Adipose tissue (tissue), 3 donors: ENCODE measurements around the gene CLMN. TPM values are rescaled to one million over a fixed set of nuclear protein-coding genes. Genes with fewer than 3 reads are reported as not detected.
"Not testable (repeated sequence)": the region's sequence is repeated elsewhere in the genome, so short reads cannot be mapped to it uniquely, and the experiment has no call there.

Experiments
- H3K27ac ChIP-seq: one replicate; pipeline ENCODE4 v1.5.1; 2013; ENCODE audit warnings: low read depth, low read length
- WGBS, 3 donors: extraction: QIAGEN DNeasy Blood & Tissue Kit; methylation state at CpG; one replicate each; pipeline ENCODE4 v1.1.7; 2013; 5-methylcytosine and 5-hydroxymethylcytosine counted together
- polyA plus RNA-seq, 3 donors: library from polyadenylated mRNA; stranded (reverse); fragments of 200-250 nt; gene quantifications; one replicate each; pipeline ENCODE4 v1.2.3, GENCODE V29; 2013
- donor health status: healthy with polysubstance abuse.
- donor health status: Bipolar disorder and iron deficiency.
- donor health status: healthy.

Gene CLMN
- polyA plus RNA-seq, 3 donors = 11.0 to 25.0 (median 19.7) TPM

DNA sequence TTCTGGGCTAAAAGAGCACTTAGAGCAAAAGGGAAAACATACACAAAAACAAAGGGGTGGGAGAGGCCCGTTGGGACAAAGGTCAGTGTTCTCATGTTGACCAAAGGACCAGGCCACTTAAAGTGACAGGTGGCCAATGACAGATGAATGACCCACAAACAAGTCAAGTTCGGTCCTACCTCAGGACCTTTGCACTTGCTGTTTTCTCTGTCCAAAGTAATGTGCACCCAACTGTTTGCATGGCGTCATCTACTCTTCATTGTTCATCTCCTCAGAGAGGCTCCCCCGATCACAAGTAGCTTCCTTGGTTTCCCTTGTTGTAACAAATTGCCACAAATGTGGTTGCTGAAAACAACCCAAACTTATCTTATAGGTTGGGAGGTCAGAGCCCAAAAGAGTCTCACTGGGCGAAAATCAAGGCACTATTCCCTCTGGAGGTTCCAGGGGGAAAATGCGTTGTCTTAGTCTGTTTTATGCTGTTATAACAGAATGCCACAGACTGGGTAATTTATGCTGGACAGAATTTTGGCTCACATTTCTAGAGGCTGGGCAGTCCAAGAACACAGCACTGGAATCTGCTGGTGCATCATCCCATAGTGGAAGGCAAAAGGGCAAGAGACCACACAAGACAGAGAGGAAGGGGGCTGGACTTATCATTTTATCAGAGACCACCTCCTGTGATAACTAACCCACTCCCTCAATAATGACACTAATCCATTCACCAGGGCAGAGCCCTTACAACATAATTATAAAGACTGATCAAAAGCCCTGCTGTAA, 23.9 kb downstream of the CLMN start:
- no peak overlapping the region for H3K27ac ChIP-seq
- 80 to 92% (median 89%) methylated on average over 6 of the region's 6 CpGs for WGBS, 3 donors

DNA sequence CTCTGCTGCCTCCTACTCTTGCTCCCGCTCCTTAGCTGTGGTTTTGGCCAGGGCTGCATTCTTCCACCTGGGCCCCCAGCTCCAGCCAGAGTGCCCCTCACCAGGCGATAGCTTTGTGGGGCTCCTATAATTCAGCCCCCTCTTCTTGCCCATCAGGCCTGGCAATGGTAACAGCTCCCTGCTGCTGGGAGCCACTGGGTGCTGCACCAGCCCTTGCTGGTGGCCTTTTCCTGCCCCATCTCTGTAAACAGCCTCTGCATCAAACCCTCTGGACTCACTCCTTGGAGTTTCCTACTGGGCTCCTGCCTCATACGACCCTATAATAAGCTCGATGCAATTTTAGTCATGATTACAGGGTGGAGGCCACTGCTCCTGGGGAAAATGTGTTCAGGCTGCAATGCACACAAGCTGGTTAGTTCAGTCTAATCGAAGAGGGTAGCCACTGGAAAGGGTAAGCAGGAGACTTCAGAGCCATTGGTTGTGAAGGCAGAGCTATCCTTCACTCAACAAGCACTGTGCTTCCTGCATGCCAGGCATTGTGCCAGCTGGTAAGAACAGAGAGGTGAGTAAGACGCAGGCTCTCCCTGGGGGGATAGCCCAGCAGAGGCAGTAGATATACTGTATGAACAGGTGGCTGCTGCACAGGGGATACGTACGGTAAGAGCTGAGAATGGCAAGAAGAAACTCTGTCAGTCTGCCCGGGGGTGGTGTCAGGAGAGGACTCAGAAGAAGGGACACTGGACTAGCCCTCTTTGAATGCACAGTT, 24.7 kb downstream of the CLMN start:
- 68 to 91% (median 88%) methylated on average over 9 of the region's 9 CpGs for WGBS, 3 donors
- H3K27ac ChIP-seq = no peak overlapping the region

DNA sequence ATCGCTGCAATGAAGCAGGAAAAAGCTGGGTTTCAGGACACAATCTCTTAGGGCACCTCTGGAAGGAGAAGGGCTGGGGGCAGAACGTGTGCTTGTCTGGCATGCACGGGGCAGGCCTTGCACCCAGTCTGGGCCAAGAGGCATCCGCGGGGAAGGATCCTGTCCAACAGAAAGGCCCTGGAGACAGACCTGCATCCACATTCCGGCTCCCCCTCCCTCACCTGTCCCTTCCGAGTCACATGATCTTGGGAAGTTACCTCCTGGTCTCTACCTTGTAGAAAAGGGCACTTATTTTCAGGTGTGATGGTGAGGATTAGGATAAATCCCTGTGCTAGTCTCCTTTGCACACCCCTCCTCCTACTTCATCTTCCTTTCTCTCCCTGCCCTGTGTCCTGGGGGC, 25.4 kb downstream of the CLMN start:
- 82 to 89% (median 88%) methylated on average over 7 of the region's 7 CpGs for WGBS, 3 donors
- H3K27ac ChIP-seq = no peak overlapping the region

DNA sequence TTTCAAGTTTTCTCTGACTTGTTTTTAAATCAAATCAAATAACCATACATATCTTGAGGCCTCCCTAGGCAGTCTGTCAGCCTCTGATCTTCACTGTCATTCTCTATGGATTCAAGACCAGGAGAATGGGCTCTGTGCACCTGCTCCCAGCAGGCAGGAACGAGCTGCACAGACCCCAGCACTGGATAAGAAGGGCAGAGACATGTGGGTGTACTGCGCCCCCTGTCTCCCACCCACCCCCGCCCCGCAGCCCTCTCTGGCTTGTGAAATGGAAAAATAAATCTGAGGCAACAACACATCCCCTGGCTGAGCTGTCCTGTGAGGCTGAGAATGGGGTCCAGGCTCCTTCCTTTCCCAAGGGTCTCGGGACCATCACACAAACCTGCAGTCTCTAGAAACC, 26.3 kb downstream of the CLMN start:
- WGBS, 3 donors = 63 to 83% (median 70%) methylated on average over 5 of the region's 5 CpGs
- no peak overlapping the region for H3K27ac ChIP-seq

DNA sequence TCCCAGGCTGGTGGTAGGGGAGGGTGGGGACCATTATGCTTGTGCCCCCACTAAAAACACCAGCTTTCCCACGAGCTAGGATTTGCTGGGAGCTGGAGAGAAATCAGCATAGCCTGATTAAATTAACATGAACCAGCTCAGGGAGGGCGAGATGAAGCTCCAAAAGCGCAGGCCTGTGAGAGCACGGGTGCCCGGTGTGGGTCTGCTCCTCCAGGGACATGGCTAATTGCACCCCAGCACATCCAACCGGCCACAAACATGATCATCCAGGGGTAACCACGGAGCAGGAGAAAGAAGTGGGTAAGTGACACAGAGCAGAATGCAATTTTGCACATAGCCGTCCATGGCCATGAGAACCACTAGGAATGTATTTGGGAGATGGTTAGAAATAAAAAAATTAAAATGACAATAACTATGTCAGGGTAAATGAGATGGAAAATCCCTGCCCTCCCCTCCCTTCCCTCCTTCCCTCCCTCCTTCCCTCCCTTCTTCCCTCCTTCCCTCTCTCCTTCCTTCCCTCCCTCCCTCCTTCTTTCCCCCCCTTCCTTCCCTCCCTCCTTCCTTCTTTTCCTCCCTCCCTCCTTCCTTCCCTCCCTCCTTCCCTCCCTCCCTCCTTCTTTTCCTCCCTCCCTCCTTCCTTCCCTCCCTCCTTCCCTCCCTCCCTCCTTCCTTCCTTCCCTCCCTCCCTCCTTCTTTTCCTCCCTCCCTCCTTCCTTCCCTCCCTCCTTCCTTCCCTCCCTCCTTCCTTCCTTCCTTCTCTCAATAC, 26.9 kb downstream of the CLMN start:
- 49 to 73% (median 72%) methylated on average over 8 of the region's 8 CpGs for WGBS, 3 donors
- no peak overlapping the region for H3K27ac ChIP-seq

DNA sequence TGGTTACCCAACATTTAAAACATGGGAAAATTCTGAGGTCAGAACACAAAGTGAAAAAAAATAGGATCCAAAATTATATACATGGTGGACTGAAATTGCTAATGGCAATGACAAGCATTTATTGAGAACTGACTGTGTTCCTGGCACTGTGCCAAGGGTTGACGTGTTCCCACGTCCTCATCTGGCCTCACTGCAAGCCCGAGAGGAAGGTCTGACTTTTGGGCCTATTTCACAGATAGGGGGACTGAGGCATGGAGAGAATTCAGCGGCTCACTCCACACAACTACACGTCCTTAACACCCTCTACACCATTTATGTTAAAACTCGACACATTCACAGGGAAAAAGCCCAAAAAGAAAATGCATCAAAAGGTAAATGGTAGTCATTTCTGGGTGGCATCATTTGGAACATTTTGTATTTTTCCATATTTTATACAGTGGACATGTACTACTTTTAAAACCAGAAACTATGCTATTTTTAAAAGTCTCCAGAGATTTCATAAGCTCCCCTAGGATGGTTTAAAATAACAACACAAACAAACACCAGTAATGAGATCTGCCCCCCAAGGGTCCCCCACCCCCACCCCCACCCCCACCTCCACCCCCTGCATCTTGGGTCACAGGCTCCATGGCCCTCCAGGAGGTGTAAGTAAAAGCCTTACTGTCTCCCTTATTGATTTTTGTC, 27.7 kb downstream of the CLMN start:
- no peak overlapping the region for H3K27ac ChIP-seq
- 47 to 49% (median 49%) methylated on average over 6 of the region's 6 CpGs for WGBS, 3 donors

DNA sequence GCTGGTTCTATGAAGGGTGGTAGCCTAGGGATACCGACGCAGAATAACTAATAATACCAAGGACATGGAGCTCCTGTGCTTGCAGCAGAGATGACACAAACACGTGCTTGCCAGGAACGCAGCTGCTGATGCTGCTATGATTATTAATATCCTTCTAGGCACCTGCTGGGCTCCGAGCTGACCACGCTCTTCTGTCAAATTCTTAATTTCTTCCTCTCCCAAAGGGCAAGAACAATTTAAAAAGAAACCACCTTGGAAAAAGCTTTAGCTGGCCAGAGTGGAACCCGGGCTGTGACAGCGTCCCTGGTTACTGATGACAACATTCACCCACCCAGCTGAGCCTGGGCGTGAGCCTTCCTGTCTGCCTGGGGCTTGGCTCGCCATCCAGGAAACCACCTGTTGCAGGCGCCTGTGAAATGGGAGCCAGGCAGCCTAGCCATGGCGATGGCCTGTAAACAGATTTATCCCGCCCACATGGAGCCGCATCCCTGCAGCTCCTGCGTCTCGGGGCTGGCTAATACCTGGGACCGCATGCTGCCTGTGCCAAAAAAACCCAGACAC, 28.8 kb downstream of the CLMN start:
- H3K27ac ChIP-seq = no peak overlapping the region
- 17 to 46% (median 34%) methylated on average over 17 of the region's 17 CpGs for WGBS, 3 donors

DNA sequence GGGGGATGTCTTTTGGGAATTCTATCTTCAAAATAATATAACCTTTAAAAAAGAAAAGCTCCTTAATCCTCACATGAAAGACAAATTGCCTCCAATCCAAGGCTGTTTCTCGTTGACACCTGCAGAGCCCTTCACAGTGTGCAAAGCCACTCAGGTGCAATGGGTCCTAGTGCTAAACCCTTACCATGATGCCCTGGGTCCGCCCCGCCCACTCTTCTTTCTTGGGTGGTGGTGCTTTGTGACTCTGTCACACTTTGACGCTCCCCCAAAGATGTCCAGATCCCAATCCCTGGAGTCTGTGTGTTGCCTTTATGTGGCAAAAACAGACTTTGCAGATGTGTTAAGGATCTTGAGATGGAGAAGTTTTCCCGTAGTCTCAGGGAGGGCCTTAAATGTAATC, 29.7 kb downstream of the CLMN start:
- WGBS, 3 donors = 88 to 91% (median 91%) methylated on average over 5 of the region's 5 CpGs

DNA sequence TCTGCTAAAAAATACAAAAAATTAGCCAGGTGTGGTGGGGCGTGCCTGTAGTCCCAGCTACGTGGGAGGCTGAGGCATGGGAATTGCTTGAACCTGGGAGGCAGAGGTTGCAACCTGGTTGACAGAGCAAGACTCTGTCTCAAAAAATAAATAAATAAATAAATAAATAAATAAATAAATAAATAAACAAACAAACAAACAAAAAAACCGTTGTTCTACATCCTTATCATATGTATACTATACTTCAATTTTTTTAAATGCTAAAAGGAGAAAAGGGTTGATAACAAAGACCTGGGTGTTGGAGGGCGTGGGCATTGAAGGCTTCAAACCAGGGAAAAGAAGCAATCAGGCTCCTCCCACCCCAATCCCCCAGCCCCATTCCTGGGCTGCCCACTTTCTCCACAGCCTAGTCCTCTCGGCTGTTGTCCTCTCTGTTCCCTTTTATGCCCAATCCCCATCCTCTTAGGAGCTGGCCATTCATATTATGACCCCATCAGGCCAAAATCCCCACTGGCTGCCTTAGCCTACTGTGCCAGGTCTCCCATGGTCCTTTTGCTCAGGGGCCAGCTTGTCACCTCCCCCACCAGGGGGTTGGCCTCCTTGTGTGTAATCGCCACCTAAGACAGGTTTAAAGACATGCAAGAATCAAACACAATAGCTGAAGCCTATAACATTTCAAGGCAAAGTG, 30.2 kb downstream of the CLMN start:
- 87 to 91% (median 89%) methylated on average over 6 of the region's 6 CpGs for WGBS, 3 donors
- no peak overlapping the region for H3K27ac ChIP-seq

More for the DNA sequence above, 29.7 kb downstream of the CLMN start:
- H3K27ac ChIP-seq = no peak overlapping the region

DNA sequence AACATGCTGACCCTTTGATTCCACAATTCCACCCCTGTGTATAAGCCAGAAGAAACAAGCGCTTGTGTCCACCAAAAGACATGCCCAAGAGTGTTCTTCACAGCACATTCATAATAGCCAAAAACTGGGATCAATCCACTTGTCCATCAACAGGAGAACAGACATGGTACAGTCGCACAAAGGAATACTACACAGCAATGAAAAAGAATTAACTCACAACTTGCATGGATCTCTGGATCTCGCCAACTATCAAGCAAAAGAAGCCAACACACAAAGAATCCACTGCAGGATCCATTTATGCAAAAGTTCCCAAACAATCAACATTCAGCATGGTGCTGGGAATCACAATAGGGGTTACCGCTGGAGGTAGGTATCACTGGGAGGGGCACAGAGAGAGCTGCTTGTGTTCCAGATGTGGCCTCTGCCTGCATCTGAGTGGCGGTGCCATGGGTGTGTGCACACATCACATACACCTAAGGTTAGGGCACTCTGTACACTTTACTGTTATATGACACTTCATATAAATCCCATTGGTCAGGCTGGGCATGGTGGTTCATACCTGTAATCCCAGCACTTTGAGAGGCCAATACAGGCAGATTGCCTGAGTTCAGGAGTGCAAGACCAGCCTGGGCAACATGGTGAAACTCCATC, 30.9 kb downstream of the CLMN start:
- H3K27ac ChIP-seq = no peak overlapping the region
- WGBS, 3 donors = 96 to 100% (median 96%) methylated on average over 5 of the region's 5 CpGs

DNA sequence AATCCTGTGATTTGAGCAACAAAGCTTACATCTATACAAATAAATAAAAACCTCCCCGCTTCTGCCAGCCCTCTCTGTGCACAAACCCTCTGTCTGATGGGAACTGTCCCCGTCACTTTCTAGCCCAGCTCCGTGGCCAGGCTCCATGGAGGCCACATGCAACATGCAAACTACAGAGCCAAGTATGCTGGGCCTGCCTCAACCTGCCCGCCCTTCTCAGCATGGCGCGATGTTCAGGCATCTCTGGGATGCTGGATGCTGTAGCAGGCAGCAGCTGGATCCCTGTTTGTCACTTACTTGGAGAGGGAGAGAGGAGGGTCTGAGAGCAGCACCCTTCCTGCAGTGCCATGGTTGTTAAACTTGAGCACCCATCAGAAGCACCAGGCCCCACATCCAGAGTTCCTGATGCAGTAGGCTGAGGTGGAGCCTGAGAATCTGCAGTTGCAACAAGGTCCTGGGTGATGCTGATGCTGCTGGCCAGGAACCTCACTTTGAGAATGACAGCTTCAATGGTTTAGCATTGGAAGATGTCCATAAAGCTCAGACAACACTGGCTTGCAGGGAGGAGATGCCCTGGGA, 32.4 kb downstream of the CLMN start:
- no peak overlapping the region for H3K27ac ChIP-seq

DNA sequence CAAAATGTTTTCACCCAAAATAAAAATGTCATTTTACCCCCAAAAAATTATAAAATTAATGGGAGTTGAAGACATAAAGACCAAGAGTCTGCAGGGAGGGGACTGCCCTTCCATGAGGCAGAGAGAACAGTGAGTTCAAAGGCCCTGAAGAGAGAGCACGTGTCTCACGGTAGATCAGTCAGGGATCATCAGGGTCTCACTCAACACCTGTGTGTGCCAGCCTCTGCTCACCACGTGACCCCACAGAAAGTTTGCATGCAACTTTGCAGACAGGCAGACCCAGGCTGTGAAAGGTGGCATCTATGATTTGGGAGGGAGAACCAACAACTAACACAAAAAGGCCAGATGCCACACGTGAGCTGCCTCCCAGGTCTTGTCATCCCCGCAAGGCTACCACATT, 33.1 kb downstream of the CLMN start:
- WGBS, 3 donors = 85 to 88% (median 86%) methylated on average over 5 of the region's 5 CpGs
- H3K27ac ChIP-seq = no peak overlapping the region

More for the DNA sequence above, 32.4 kb downstream of the CLMN start:
- WGBS, 3 donors = 93 to 94% (median 94%) methylated on average over 6 of the region's 6 CpGs

DNA sequence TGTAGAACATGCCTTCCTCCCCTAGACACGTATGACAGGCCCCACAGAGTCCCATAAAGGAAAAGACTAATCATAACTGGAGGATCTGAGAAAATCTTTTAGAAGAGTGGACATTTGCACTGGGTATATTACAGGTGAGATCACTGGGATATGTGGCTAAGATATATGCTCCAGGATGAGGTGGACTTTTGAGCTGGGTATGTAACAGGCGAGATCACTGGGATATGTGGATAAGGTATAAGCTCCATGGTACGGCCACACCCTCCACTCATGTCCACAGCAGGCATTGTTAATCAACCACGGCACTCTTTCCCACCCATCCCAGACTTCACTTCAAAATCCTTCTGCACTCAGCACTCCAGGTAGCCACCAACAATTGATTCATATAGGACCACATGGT, 34.1 kb downstream of the CLMN start:
- WGBS, 3 donors = 66 to 98% (median 69%) methylated on average over 4 of the region's 4 CpGs
- H3K27ac ChIP-seq = no peak overlapping the region

DNA sequence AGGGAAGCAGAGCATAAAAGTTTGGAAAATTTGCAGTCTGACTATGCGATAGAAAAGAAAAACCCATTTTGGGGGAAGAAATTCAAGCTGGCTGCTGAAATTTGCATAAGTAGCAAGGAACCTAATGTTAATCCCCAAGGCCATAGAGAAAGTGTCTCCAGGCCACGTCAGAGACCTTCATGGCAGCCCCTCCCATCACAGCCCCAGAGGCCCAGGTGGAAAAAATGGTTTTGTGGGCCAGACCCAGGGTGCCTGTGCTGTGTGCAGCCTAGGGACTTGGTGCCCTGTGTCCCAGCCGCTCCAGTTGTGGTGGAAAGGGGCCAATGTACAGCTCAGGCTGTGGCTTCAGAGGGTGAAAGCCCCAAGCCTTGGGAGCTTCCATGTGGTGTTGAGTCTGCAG, 35.9 kb downstream of the CLMN start:
- not testable (repeated sequence) for H3K27ac ChIP-seq
- 87 to 93% (median 91%) methylated on average over 3 of the region's 3 CpGs for WGBS, 3 donors

DNA sequence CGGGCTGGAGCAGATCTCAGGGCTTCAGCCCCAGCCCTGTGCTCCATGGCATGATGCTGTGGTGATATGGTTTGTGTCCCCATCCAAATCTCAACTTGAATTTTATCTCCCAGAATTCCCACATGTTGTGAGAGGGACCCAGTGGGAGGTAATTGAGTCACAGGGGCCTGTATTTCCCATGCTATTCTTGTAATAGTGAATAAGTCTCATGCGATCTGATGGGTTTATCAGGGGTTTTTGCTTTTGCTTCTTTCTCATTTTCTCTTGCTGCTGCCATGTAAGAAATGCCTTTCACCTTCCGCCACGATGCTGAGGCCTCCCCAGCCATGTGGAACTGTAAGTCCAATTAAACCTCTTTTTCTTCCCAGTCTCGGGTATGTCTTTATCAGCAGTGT, 36.7 kb downstream of the CLMN start:
- WGBS, 3 donors = 85 to 86% (median 85%) methylated on average over 5 of the region's 5 CpGs
- H3K27ac ChIP-seq = not testable (repeated sequence)

DNA sequence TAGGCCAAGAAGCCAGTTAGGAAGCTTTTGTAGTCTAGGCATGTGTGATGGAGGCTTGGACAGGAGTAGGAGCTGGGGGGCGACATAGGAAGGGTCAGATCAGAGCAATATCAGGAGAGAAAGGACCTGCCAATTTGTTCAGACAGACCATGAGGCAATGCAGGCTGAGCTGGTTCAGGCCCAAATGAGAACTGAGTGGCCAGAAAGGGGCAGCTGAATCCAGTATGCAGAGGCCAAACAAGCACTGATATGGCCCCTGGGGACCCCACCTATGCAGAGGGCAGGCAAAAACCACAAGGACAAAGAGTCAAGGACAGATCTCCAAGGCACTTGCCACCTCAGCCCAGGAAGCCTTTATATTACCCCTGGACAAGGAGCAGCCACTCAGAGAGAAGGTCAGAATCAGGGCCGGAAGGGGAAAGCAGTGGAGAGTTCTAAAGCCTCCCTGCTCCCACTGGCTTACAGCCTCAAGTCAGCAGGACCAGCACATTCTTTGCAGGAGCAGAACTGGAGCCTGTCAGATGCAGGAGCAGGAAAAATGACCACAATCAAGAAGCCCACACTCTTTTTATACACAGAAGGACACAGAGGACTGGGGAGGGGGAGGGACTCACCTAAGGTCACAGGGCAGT, 37.2 kb downstream of the CLMN start:
- 68 to 74% (median 68%) methylated on average over 2 of the region's 2 CpGs for WGBS, 3 donors
- no peak overlapping the region for H3K27ac ChIP-seq
